TTC549 (cell line): ENCODE measurements around the gene WDR54.

ENCODE experiments used
- FAIRE-seq: peaks from 2 replicates; lab custom pipeline; 2012; peaks lifted over from hg19 to GRCh38; lab: Jason Lieb, UNC

WDR54 gene, protein sequence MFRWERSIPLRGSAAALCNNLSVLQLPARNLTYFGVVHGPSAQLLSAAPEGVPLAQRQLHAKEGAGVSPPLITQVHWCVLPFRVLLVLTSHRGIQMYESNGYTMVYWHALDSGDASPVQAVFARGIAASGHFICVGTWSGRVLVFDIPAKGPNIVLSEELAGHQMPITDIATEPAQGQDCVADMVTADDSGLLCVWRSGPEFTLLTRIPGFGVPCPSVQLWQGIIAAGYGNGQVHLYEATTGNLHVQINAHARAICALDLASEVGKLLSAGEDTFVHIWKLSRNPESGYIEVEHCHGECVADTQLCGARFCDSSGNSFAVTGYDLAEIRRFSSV

DNA sequence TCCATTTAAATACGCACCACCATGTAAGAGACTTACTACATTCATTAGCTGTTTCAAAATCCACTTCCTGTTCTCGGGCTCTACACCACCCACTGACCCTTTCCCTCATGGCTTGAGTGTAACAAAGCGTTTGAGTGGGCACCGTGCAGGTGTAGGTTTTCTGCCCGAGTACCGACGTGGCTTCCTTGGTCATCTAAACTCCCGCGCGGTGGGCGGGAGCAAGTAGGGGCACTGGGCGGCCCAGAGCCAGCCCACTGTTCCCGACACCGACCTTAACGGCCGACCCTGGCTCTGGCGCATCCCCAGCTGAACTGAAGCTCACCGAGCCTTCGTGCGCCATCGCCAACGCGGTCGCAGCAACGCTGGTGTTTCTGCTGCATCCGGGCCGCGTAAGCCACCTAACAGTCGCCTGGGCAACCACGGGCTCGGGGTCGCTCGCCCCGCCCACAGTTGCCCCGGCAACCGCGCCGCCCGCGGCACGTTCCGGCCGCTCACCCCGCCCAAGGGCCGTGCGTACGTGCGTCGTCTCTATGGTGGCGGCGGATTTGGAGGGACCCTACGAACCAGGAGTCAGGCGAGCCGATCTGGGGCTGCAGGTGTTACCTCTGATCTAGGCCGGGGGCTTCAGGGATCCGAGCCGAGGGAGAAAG, at the start of gene WDR54, which contains the start of gene C2orf81:
Gene WDR54, plus strand, starts transcription at position 510 of the 650 bp plus-strand sequence. CDS start 424 bp downstream, outside the sequence.
Gene C2orf81, minus strand, starts transcription at position 399 of the 650 bp plus-strand sequence. Its CDS starts 59 bp downstream, at position 340.
- no peak for FAIRE-seq

DNA sequence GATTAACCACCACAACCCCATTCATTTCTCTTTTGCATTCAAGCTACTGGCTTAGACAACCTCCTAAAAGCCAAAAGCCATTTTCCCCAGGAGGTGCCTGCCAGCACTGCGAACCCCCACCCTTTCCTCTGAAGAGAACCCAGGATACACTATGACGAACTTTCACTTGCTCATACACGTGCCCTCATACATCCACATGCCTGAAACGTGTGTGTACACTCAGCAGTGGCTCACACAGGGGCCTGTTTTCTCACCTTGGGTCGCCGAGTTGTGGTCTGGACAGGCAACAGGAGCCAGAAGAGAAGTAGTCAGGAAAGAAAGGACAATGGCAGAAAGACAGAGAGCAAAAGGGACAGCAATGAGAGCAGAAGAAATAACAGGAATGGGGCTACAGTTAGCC, 48.9 kb upstream of the WDR54 start:
- FAIRE-seq = no peak

DNA sequence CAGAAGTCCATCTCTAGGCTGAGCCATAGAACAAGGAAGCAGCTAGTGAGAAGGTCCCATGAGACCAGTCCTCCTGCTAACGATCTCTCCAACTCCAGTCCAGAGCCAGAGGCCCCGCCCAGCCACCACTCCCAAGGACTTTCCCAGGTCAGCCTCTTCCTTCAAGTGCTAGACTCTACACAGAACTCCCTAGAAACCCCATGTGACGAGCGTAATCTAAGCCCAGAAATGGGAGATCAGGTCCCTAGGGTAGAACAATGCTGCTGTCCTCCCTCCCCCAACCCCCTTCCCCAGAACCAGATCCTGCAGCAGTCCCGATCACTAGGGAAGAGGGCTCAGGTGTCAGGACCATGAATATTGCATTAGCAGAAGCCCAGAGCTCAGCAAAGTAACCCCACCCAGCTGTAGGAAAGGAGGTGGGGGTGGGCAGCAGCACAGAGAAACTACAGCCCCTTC, 48.3 kb upstream of the WDR54 start:
- no peak for FAIRE-seq

DNA sequence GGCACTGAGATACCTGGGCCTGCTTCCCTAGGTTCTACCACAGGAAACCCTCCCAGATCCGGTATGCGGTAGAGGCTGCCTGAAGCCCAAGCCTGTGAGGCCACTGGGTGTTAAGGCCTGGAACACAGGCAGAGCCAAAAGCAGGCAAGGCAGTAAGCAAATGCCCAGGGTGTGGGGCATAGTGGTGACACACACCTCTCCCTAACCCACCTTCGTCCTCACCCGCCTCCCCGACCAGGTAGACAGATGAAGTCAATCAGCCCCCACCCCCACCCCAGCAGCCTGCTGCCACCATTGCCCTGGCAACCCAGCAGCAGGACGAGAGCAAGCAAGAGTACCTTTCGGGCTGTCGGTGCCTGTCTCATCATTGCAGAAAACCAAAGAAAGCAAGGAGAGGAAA, 47.5 kb upstream of the WDR54 start:
- FAIRE-seq = no peak

DNA sequence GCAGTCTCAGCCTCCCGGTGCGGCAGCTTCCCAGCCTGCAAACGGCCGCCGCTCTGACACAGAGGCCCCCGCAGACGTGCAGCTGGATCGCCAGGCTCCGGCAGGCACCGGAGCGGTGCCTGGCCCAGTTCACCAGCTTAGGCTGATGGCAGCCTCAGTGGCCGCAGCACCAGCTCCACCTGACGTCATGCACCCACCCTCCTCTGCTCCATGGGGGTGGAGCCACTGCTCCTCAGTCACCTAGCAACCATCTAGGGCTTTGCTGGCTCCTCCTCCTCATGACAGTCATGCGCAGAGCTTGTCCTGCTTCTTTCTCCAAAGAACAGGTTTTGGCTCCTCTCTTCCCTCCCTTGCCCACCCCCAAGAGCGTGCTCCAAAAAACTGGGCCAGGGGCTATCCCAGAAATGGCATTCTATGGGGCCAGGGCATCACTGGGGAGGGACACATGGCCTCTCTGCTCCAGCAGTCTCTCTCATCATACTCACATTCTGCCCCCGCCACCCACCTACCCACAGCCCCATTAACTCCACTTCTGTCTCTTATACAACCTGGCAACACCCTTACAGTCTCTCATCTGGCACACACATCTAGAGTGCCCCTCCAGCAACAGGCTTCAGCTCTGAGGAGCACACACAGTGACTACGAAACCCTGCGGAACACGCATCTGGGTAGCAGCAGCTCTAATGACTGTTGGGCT, 46.9 kb upstream of the WDR54 start:
- FAIRE-seq = no peak

DNA sequence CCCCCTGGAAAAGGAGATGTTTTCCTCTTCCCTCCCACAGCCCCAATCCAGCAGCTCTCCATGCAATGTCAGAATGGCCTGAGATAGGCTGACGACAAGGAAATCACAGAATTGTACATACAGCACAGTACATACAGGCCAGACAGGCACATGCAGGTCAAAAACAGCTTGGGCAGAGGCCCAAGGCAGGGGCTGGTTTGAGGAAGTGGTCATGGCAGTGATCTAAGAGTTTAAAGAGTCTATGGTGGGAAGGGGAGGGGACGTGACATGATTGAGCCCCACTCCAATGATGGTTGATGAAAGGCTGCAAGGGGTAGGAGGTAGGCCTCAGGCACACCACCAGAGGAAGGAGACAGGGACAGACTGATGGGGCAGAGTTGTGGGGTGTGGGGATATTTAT, 45.7 kb upstream of the WDR54 start:
- no peak for FAIRE-seq

DNA sequence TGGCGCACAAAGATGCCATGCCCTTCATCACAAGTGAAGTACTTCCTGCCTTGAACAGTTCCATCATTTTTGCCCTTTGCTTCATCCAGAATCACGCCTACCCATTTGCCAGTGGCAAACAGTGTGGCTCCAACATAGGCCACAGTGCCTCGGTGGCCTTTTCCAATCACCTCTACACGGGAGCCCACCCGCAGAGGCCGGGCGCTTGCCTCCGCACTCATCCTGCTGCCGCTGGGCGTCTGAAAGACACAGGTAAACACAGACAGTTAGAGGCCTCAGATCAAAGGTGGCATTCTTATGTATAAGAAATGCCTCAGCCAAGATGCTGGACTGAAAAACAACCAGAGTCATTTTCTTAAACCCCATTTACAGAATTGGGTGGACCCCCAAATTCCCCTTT, 43.5 kb upstream of the WDR54 start:
- no peak for FAIRE-seq

DNA sequence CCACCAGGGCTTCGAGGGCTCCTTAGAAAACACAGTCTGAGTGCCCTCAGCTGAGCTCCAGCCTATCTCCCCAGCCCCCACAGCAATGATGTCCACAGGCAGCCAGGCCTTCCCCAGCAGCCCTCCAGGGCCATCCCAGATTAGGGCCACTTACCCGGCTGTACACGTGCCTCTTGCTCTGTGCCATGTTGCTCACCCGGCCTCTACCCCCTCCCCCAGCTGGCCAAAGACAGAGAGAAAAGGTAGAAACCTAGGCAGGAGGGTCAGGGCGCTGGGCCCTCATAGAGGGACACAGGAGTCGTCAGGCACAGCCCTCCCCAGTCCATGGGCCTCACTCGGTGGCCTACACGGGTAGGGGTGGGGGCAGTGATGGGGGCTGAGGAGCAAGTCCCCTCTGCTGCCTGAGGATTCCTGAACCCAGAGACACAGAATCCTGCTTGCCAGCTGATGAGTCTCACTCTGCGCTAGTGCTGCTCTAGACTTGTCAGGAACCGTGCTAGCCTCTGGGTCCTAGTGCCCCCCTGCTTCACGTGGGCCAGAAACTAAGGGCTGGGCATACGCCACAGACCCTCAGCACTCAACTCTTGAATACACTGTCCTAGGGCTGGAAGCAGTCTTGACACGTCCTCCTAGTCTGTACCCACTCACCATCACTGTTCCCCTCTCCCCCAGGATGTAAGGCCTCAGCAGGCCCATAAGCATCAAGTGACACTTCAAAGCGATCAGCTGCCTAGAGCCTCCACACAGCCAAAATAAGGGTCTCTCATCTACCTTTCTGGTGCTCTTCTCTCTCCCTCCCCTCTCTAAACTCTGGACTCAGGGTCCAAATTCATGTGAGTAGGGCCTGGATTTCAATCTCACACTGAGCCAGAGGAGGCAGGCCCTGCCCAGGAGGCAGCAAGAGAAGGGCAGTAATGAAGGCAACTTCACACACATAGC, 41.4 kb upstream of the WDR54 start, which contains the start of gene DCTN1:
Gene DCTN1, minus strand, starts transcription at position 461 of the 939 bp plus-strand sequence. Its CDS starts 274 bp downstream, at position 187.
- no peak for FAIRE-seq

DNA sequence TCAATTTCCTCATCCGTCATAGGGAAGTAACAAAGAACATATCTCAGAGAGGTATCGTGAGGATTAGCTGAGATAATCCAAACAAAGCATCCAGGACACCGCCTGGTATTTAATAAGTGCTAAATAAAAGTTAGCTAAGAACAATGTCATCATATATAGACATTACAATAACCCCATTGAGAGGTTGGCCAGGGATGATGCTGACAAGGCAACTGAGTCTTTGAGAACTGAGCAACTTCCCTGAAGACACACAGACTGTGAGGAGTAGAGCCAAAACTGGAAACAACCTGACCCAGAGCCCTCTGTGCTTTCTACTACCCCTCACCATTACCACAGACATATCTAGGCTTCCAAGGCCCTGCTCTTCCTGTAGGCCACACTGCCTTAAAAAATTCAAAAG, 39.8 kb upstream of the WDR54 start:
- FAIRE-seq = no peak

DNA sequence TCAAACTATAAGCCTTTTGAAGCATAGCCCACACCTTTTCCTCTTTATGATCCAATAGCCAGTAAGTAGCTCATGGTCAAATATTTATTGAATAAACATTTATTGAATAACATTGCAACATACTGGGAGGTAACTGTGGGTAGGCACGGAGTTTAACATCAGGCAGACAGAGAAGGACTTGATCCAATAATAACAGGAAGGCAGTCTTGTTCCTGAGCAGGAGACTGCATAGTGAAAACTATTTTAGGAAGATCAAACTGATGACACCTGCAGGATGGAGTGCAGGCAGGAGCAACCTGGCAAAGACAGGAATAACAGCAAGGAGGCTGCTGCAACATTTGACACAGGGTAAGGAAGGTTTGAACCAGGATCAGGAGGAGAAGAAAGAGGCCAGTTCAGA, 38.3 kb upstream of the WDR54 start:
- no peak for FAIRE-seq

DNA sequence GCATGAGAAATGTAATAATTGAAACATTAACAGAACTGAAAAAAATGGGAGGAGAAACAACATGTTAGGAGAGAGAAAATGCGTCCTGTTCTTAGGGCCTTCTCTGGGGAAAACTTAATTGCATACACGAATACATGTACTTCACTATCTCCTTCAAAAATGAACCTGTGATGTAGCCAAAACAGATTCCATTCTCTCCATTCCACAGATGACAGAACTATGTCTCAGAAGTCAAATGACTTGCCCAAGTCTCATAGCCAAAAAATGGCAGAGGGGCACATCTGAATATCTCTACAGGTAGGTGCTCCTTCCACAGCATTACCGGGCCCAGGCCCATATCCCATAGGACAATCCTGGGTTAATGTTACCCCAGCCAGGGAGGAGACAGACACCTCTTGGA, 37.5 kb upstream of the WDR54 start:
- FAIRE-seq = no peak

DNA sequence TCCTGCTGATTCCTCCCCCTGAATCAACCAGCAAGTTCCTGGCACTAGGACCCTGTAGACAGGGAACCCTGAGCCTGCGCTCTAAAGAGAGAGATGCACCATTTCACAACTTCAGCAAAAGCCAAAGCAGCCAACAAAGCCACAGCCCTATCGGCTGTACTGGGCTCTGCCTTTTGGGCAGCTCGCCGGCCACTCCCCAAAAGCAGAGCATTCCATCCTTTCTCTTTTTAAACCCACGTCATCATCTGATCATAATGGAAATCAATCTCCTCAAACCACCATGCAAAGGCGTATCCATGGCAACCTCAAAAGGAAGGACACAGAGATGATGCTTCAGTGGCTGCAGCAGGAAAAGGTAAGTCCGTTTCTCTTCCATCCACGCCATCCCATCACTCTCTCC, 36.1 kb upstream of the WDR54 start:
- FAIRE-seq = no peak

DNA sequence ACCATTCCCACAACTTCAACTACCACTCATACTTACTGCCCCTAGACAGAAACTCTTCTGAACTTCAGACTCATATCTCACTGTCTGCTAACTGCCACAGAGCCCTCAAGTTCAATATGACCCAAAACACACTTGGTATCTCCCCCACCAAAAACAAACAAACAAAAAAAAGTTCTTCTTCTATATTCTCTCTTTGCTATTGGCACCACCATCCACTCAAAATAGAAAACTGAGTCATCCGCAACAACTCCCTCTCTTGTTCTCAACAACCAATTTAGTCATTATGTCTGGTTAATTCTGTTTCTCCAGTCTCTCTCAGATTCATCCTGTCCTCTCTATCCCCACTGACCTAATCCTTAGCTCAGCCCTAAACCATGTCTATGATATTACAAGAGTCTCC, 34.2 kb upstream of the WDR54 start:
- no peak for FAIRE-seq

DNA sequence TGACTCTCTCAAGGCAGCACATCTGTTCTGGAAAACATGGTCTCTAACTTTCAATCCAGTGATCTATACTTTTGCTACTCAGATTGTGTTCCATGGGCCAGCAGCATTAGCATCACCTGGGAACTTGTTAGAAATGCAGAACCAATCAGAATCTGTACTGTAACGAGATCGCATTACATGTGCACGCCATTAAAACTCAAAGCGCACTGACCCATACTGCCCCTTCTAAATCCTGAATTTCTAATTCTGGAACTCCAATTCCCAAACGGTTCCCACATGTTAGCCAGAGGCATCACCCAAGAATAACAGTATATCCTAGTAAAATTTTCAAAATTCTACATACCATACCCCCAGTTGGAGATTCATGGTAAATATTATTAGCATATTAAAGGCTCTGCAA, 30.9 kb upstream of the WDR54 start:
- FAIRE-seq = no peak

DNA sequence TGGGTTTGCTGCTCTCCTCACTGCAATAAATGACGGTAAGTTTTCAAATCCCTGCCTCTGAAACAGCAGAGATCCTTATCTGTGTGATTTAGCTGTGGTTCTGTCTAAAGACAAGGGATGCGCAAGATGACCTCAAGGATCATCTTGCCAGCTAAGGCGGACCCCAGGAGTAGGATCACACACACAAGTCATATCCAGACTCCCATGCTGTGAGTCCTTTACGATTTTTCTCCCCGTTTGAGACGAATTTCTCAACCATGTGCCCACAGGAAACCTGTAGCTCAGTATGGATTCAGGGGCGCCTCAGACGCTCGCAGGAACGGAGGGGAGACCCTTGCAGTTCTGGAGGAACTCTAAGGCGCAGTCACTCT, 30.3 kb upstream of the WDR54 start:
- FAIRE-seq = no peak

DNA sequence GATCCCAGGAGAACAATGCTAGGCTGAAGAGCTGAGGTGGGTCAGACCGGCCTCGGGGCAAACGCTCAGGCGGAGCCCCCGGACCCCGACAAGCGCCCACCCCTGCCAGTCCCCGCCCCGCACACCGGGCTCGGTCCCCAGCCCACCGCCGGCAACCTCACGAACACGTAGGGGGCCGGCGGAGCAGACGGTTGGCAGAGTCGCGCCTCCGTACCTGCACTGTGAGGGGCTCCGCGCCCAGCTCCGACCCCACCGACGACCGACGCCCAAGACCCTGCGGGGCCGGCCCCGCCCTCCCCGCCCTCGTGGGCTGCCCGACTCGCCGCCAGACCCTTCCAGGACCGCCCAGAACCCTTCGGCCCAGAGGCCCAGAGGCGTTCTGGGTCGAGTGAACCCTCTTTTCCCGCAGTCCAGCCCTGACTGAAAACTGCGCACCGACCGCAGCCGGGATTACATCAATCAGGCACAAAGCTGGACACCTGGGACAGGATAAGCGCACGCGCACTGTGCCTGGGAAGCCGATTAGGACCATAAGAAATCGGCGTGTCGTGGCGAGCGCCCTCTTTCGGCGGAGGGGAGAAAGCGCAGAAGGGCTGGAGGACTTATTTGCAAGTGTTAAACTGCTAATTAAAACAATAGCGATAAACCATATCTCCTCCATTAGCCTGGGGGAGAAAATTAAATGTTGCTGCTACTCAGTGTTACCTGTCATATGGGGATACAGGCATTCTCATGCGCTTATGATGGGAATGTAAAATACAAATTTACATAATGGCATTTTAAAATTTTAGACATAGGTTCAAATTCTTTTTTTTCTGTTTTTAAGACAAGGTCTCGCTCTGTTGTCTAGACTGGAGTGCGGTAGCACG, 29.7 kb upstream of the WDR54 start:
- FAIRE-seq = peak; percentile 74

DNA sequence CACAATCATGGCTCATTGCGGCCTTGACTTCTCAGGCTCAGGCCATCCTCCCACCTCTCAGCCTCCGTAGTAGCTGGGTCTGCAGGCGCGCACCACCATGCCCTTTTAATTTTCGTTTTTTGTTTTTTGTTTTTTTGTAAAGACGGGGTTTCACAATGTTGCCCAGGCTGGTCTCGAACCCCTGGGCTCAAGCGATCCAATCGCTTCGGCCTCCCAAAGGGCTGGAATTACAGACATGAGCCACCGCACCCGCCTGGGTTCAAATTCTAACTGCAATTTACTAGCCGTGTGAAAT, 29.1 kb upstream of the WDR54 start:
- FAIRE-seq = no peak

DNA sequence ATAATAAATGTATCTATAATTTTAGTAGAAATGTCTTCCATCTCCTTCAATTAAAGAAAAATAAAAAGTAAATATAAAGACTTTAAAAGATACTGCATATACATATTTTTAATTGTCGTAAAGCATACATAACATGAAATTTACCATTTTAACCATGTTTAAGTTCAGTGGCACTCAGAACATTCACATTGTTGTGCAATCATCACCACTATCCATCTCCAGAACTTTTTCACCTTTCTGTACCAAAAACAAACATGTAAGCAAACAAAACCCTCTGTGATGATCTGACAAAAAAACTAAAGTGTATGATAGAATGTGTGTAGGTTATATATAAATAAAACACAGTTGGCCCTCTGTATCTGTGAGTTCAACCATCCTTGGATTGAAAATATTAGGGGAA, 28.0 kb upstream of the WDR54 start:
- FAIRE-seq = peak; percentile 5

DNA sequence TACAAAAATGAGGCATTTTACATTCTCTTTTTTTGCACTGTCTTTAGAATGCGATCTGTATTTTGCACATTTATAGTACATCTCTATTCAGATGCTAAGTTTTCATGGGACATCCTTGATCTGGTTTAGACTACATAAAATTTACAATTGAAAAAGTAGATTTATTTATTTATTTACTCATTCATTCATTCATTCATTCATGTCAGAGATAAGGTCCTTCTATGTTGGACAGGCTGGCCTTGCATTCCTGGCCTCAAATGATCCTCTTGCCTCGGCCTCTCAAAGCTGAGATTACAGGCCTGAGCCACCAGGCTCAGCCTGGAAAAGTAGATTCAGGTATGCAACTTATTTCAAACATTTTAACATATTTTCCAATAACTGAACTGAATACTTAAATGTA, 25.4 kb upstream of the WDR54 start:
- FAIRE-seq = no peak

DNA sequence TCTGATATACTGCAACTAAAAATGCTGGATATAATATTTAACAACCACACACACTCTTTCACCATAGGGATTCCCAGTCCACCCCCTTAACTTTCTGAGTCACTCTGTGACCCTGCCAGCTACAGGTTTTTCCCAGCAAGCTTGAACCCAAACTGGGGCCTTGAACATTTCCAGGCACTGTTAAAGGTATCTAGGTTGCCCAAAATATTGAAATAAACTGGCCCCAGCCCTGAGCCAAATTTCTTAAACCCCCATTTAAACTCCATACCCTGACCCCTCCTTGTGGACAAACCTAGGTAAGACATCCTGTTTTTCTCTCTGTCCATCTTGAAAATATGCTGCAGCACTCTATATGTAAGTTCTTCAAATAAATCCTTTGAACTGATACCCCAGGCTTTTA, 21.7 kb upstream of the WDR54 start:
- peak; percentile 50 for FAIRE-seq

DNA sequence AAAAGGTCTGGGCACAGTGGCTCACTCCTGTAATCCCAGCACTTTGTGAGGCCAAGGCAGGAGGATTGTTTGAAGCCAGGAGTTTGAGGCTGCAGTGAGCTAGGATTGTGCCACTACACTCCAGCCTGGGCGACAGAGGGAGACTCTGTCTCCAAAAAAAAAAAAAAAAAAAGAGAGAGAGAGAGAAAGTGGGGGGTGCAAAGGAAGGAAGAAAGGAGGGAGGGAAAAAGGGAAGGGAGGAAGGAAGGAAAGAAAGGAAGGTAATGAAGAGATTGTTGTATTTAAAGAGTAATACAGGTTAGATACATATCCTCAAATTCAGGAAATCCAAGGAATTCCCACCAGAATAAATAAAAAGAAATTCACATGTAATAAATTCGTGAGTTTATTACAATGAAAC, 19.6 kb upstream of the WDR54 start:
- no peak for FAIRE-seq
